ENCODE data around the gene SLC22A23.

DNA sequence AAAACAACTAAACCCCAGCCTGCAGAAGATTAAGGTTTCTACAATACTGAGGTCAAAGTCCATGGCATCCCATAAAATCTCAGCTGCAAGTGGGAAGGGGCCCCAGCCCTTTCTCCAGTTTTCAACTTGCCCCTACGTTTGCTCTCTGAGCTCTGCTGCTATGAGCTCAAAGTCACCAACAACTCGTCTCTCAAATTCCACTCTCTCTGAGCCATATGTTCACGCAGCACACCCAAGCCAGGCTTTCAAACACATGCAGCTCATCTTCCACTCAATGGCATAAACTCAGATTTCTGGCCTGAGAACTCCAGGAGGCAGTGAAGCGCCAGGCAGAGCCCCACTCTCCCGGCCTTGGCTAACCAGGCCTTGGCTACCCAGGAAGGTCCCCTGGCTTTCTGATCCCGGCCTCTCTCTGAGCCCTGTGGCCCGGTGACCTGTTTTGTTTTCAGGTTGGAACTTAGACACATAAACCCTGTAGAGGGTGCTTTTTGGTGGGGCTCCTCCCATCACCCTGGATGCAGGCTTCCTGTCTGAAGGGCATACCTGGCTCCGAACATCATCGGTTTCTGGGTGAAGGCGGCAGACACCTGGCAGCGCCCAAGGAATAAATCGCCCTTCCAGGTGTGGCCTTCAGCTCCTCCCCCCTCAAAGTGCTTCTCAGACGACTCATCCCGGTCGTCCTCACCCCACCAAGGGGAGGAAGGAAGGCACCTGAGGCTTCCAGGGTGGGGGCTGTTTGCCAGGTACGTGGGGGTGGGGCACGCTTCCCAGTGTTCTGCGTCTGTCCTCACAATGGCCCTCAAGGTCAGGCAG, 12.4 kb downstream of the SLC22A23 start:
- TF ChIP-seq, protein P1, sequence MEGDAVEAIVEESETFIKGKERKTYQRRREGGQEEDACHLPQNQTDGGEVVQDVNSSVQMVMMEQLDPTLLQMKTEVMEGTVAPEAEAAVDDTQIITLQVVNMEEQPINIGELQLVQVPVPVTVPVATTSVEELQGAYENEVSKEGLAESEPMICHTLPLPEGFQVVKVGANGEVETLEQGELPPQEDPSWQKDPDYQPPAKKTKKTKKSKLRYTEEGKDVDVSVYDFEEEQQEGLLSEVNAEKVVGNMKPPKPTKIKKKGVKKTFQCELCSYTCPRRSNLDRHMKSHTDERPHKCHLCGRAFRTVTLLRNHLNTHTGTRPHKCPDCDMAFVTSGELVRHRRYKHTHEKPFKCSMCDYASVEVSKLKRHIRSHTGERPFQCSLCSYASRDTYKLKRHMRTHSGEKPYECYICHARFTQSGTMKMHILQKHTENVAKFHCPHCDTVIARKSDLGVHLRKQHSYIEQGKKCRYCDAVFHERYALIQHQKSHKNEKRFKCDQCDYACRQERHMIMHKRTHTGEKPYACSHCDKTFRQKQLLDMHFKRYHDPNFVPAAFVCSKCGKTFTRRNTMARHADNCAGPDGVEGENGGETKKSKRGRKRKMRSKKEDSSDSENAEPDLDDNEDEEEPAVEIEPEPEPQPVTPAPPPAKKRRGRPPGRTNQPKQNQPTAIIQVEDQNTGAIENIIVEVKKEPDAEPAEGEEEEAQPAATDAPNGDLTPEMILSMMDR (IDR thresholded peaks at IDR 0.05; ENCODE audit: low read depth, low read length) = no peak
- no peak for TF ChIP-seq EZH2phosphoT487 (IDR thresholded peaks at IDR 0.05; ENCODE audit: low read depth)

Measured in OCI-LY3 (cell line).